GM13977 (cell line): ENCODE measurements around the gene SPAG9.
A peak's percentile ranks its signal among the peaks of the same experiment; 100 is the strongest.

ENCODE experiments used
- DNase-seq: peaks from one replicate; pipeline ENCODE4 v3.0.0; 2012; ENCODE audit warnings: low spot score
- in situ Hi-C: fragments of 300-500 bp; cut with MboI; formaldehyde crosslinking; loops from one replicate; pipeline ENCODE4 v1.12.0; 2022; ENCODE audit warnings: low sequenced_read_pairs, low pct_unique_long_range_greater_than_20kb, mixed read lengths, inconsistent platforms; ENCODE audit not compliant: unreplicated experiment
- TF ChIP-seq, protein P1 (sequence below): IDR thresholded peaks from 2 replicates; pipeline ENCODE4 v1.5.1; 2012; ENCODE audit warnings: mild to moderate bottlenecking, control low read depth; ENCODE audit not compliant: insufficient read depth; ENCODE audit errors: extremely low read depth, missing control alignments

The SPAG9 gene

DNA sequence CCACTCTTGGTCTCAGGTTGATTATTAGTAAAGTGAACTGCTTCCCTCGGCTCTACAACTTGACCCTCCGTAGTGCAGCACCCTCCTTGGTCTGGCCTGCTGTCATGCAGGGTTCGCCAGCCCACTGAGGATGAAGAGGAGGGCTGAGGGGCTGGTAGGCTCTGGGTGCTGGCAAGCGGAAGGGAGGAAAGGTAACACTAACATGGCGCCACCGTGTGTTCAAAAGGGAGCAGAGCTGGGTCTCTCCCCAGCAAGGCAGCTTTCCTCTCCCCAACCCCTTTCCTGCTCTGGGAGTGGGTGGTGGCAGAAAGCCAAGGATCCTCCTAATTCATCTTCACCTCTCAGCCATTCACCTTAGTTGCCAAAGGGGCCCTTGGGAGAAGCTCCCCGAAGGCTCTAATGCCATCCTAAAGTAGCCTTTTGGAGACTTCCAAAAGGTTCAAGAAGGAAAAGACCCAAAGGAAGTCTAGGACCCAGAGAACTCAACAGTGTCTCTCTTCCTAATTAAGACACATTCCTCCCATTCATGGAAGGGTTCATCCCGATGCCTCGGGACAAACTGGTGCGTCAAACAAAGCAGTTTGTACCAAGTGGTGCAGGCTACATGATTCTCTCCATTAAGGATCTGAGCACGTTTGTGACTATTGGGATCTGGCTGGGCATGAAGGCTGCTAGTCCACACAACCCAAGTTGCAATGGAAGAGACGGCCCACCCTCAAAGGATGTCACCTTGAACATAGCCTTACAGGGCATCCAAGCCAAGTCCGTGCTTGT is 163.7 kb downstream of the SPAG9 start:
- TF ChIP-seq, protein P1, sequence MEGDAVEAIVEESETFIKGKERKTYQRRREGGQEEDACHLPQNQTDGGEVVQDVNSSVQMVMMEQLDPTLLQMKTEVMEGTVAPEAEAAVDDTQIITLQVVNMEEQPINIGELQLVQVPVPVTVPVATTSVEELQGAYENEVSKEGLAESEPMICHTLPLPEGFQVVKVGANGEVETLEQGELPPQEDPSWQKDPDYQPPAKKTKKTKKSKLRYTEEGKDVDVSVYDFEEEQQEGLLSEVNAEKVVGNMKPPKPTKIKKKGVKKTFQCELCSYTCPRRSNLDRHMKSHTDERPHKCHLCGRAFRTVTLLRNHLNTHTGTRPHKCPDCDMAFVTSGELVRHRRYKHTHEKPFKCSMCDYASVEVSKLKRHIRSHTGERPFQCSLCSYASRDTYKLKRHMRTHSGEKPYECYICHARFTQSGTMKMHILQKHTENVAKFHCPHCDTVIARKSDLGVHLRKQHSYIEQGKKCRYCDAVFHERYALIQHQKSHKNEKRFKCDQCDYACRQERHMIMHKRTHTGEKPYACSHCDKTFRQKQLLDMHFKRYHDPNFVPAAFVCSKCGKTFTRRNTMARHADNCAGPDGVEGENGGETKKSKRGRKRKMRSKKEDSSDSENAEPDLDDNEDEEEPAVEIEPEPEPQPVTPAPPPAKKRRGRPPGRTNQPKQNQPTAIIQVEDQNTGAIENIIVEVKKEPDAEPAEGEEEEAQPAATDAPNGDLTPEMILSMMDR = peak; percentile 81
- in situ Hi-C loops = loop anchor here (5.0 to 10.0 kb wide), 2 partner anchors 95 to 172 kb away; no protein-coding TSS in a partner anchor

GRCh38 chr17:50956409-50956749 is 164.3 kb downstream of the SPAG9 start:
- in situ Hi-C loops = loop anchor here (5.0 to 10.0 kb wide), 2 partner anchors 94 to 172 kb away; no protein-coding TSS in a partner anchor
- DNase-seq = peak; percentile 5
- TF ChIP-seq, protein P1 = peak; percentile 4

More for the DNA sequence above, 163.7 kb downstream of the SPAG9 start:
- DNase-seq = peak; percentile 73

DNA sequence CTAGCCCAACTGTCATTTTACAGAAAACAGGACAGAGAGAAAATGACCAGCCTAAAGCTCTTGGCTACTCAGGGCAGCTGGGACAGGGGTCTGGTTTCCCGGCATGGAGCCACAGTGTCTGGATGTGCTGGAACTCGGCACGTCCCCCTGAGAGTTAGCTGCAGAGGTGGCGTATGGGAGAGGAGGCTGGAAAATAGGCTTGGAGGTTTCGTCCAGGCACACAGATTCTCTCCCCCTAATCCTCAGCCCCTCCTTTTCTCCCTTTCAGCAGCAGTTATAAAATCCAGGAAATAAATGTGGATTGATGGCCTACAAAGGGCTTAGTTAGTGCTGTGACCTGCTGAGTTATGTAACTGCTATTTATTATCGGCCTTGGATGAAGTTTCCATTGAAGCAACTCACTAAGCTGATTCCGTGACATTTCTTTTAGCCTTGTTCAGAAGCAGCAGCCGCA is 165.0 kb downstream of the SPAG9 start:
- in situ Hi-C loops = loop anchor here (5.0 to 10.0 kb wide), 2 partner anchors 93 to 171 kb away; no protein-coding TSS in a partner anchor
- TF ChIP-seq, protein P1 = no peak
- no peak for DNase-seq

DNA sequence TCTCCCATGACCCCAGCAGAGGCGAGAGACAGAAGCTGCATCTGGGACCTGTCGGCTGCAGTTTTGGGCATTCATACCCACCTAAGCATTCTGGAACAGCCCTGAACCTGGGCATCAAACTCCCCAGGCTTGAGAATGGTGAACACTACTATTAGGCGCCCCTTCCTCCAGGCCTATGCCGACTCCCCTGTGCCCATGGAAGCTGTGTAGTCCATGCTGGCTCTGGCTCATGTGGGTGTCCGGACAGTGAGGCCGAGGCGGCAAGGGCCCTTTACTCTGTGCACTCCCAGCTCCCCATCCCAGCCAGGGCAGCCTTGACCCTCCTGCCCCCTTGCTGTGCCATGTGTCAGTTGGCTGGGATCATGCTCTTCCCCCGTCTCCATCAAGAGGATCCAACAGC is 165.5 kb downstream of the SPAG9 start:
- DNase-seq = peak; percentile 9
- in situ Hi-C loops = loop anchor here (5.0 to 10.0 kb wide), 2 partner anchors 93 to 170 kb away; no protein-coding TSS in a partner anchor
- TF ChIP-seq, protein P1 = no peak

DNA sequence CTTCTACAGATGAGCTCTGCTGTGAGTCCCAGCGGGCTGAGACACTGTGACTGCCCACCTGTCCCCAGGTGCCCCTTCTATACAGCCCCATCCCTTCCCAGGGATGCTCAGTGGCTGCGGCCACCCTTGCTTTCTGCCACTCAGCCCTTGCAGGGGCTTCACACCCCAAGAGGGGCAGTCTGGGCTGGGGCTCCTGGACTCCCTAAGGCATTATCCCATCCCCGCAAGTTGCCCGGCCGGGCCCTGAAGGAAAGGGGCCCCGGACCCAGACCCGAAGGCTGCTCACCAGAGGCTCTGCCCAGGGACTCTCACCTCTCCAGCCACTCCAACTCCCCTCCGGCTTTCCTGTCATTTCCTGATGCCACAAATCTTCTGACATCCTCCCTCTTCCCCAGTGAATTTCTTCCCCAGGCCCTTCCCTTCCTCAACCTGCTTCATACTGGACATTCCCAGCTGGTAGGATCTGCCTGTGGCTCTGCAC is 166.0 kb downstream of the SPAG9 start:
- TF ChIP-seq, protein P1 = no peak
- peak; percentile 9 for DNase-seq
- in situ Hi-C loops = loop anchor here (5.0 to 10.0 kb wide), 2 partner anchors 92 to 170 kb away; no protein-coding TSS in a partner anchor

DNA sequence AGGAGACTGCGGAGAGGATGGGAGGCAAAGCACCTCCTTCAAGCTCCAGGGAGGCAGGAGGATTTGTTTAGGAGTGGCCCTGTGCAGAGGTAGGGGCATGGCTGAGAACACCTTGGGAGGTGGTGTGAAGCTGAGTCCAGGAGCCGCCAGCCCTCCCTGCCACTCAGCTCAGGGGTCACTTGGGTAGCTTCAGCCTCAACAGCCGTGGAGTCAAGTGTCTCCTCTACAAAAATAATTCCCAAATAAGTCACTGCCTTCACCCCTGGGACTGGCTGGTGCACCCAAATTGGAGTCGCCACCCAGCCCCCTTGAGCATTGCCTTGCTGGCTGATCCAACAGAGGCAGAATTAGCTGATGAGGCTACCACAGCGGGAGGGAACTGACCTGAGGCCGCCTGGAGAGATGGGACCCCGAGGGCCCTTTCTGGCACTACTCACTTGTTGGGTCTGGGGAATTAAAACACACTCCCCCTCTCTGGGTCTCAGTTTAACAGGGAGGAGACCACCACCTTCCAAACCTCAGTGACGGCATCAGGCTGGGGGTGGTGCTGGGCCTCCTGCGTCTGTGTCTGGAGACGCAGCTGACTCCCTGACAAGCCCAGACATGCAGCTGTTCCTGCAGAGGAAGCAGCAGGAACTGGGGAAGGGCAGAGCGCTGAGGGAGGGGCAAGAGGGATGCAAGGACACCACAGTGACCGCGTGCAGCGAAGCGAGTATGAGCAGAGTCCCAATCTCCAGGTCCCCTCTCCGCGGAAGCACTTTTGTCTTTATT is 166.7 kb downstream of the SPAG9 start:
- peak; percentile 17 for DNase-seq
- TF ChIP-seq, protein P1 = no peak
- in situ Hi-C loops = loop anchor here (10.0 kb wide), 1 partner anchor 169 kb away; no protein-coding TSS in a partner anchor
